ENCODE data around the gene WHRN. TPM values are rescaled to one million over a fixed set of nuclear protein-coding genes. Genes with fewer than 3 reads are reported as not detected.

The WHRN gene
- total and polyA plus RNA-seq, 9 of the 15 experiments (the other 6 are each of a cell fraction or from before 2014, with no cell fraction given), result 0.31 to 14.1 (median 3.0) TPM

GRCh38 chr9:114484854-114485443 is 20.3 kb downstream of the WHRN start (continued):
- TF ChIP-seq E2F1 (CRISPR knock-in tag; IDR thresholded peaks at IDR 0.05) (no peak; the same call in 1 of the 2 replicates), NUFIP1 (IDR thresholded peaks at IDR 0.05; ENCODE audit: partially characterized antibody) (no peak), TAF15 (IDR thresholded peaks at IDR 0.05; ENCODE audit: low read depth, low read length) (no peak), CBFA2T2 (conservative IDR thresholded peaks at IDR 0.05) (no peak), GTF2F1 (IDR thresholded peaks at IDR 0.05; ENCODE audit: low read depth, low read length) (no peak), MCM7 (IDR thresholded peaks at IDR 0.05) (no peak), POLR2AphosphoS5 (IDR thresholded peaks at IDR 0.05; ENCODE audit: control insufficient read depth, insufficient read depth, low read depth, low read length) (no peak), ZNF668 (CRISPR knock-in tag; IDR thresholded peaks at IDR 0.05) (no peak), KDM4B (IDR thresholded peaks at IDR 0.05; ENCODE audit: borderline replicate concordance in 2 of 2, low read depth in 1 of 2) (no peak), ZNF277 (CRISPR knock-in tag; IDR thresholded peaks at IDR 0.05; ENCODE audit: borderline replicate concordance) (no peak), POLR2G (IDR thresholded peaks at IDR 0.05; ENCODE audit: low read depth, low read length) (no peak), ZNF592 (IDR thresholded peaks at IDR 0.05) (peak; percentile 84; the same call in 1 of the 2 replicates), SMARCB1 (IDR thresholded peaks at IDR 0.05; ENCODE audit: insufficient read length, low read depth) (no peak), CCNT2 (IDR thresholded peaks at IDR 0.05; ENCODE audit: borderline replicate concordance, extremely low read depth, insufficient read length, low read depth, low read length) (peak; percentile 33), CREB3 (tag; conservative IDR thresholded peaks at IDR 0.05; ENCODE audit: low read depth) (no peak), NFXL1 (CRISPR knock-in tag; IDR thresholded peaks at IDR 0.05) (no peak), NFRKB (IDR thresholded peaks at IDR 0.05; ENCODE audit: low read depth) (no peak), FOXM1 (IDR thresholded peaks at IDR 0.05; ENCODE audit: low read depth) (no peak), FOXM1 (CRISPR knock-in tag; IDR thresholded peaks at IDR 0.05; ENCODE audit: low read depth) (no peak), THRAP3 (IDR thresholded peaks at IDR 0.05; ENCODE audit: borderline replicate concordance) (no peak)

Measured in K562 (cell line).